Vagina (tissue), 2 donors: ENCODE data around the gene PTCH2.
A peak's percentile ranks its signal among the peaks of the same experiment; 100 is the strongest.

Source experiments
- POLR2A ChIP-seq, 2 donors: fragments of 450-650 bp; IDR thresholded peaks; one replicate each; pipeline ENCODE4 v1.6.1; 2017; ENCODE audit warnings: antibody characterized with exemption in 2 of 2, mild to moderate bottlenecking in 2 of 2, moderate library complexity in 2 of 2
- TF ChIP-seq, protein P1 (sequence below), 3 experiments: fragments of 450-650 bp in 2 of 3; fragments of 200-600 bp in 1 of 3; sonication (generic) in 1 of 3; IDR thresholded peaks; one replicate each; pipeline ENCODE4 v1.5.1; 2017 to 2019; ENCODE audit warnings: antibody characterized with exemption in 3 of 3, mild to moderate bottlenecking in 2 of 3, moderate library complexity in 2 of 3

DNA sequence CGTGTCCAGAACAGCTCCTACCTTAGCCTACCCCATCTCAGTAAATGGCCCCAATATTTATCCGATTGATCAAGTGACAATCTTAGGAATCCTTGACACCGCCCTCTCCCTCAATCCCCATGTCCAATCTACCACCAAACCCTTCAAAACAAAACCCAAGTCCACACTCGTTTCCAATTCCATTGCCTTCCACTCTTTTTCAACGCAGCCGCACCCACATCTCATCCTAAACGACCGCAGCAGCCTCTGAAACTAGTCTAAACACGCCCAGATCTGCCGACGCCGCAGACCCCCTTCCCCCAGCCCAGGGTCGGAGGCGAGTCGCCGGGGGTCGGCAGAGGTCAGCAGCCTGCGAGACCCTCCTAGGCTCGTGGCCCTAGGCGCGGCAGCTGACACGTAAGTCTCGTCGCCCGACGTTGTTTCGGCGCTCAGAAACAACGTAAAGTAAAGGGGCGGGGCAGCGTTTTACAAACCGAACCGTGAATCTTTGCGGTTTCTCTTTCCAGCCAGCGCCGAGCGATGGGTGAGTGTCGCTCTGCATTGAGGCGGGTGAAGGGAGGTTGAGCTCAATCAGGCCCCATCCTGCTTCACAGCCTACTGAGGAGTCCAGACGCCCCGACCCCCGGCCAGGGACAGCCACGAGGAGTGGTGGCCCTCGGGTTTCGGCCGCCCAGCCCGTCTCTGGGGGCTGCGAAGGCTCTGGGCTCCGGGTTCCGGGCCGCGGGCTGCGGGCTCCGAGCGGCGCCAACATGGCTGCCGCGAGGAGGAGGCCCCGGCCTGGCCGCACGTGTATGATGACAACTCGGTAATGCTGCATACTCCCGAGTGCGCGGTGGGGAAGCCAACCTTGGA lies 67.7 kb downstream of the PTCH2 start, which contains the start of gene RPS8:
- TF ChIP-seq POLR2A (IDR thresholded peaks at IDR 0.05) = peak in 1 of 2 donors; percentile 89
- TF ChIP-seq, protein P1, sequence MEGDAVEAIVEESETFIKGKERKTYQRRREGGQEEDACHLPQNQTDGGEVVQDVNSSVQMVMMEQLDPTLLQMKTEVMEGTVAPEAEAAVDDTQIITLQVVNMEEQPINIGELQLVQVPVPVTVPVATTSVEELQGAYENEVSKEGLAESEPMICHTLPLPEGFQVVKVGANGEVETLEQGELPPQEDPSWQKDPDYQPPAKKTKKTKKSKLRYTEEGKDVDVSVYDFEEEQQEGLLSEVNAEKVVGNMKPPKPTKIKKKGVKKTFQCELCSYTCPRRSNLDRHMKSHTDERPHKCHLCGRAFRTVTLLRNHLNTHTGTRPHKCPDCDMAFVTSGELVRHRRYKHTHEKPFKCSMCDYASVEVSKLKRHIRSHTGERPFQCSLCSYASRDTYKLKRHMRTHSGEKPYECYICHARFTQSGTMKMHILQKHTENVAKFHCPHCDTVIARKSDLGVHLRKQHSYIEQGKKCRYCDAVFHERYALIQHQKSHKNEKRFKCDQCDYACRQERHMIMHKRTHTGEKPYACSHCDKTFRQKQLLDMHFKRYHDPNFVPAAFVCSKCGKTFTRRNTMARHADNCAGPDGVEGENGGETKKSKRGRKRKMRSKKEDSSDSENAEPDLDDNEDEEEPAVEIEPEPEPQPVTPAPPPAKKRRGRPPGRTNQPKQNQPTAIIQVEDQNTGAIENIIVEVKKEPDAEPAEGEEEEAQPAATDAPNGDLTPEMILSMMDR (IDR thresholded peaks at IDR 0.05) = peak in 1 of 3 experiments; percentile 16
